Mucosa of descending colon (tissue), 3 donors: ENCODE data around the gene GNAZ. TPM values are rescaled to one million over a fixed set of nuclear protein-coding genes. Genes with fewer than 3 reads are reported as not detected.

Experiments used
- ATAC-seq: fragments of 200-7000 bp; cut with Tn5 transposase; one replicate; pipeline ENCODE4 v1.9.1; 2020; ENCODE audit warnings: mild to moderate bottlenecking, moderate library complexity
- DNase-seq, 3 donors: peaks; one replicate each; pipeline ENCODE4 v3.0.0-alpha.2; 2020
- H3K36me3 ChIP-seq: fragments of 200-600 bp; one replicate; pipeline ENCODE4 v1.8.0; 2021; ENCODE audit warnings: low read depth, mild to moderate bottlenecking
- H3K4me1 ChIP-seq: fragments of 200-600 bp; one replicate; pipeline ENCODE4 v1.8.0; 2021; ENCODE audit warnings: low read depth, mild to moderate bottlenecking
- H3K4me3 ChIP-seq: fragments of 200-600 bp; one replicate; pipeline ENCODE4 v1.8.0; 2021; ENCODE audit warnings: mild to moderate bottlenecking
- H3K9me3 ChIP-seq: fragments of 200-600 bp; one replicate; pipeline ENCODE4 v1.8.0; 2021; ENCODE audit warnings: mild to moderate bottlenecking
- intact Hi-C, 2 donors: fragments of 100-400 bp; cut with DNase I in 1 of 2; cut with micrococcal nuclease in 1 of 2; formaldehyde crosslinking; loops; one replicate each; pipeline versions ENCODE4 v1.11.0 to v1.11.1; 2022; cut with DNase I, micrococcal nuclease
- total RNA-seq, 3 donors: library from RNA; stranded (reverse); fragmentation: NEBNext Ultra II Directional in 2 of 3; extraction: Animal tissue kit (Norgen Biotek cat#: 25700) in 2 of 3; gene quantifications; one replicate each; pipeline versions ENCODE4 v1.2.1 to v1.2.4, GENCODE V29; 2021 to 2023
- TF ChIP-seq, protein P1 (sequence below): fragments of 200-600 bp; IDR thresholded peaks from one replicate; pipeline ENCODE4 v1.8.0; 2022; ENCODE audit warnings: antibody characterized with exemption, mild to moderate bottlenecking
- donor health status: DM: no; HTN: no; CAD: no; lungs with moderate emphysema.
- donor health status: DM: no; HTN: no; CAD: no.
- donor health status: DM: no; HTN: yes; CAD: no.

Gene GNAZ
- total RNA-seq, 3 donors from 2014 or later = 0.96 to 25.1 (median 1.7) TPM

DNA sequence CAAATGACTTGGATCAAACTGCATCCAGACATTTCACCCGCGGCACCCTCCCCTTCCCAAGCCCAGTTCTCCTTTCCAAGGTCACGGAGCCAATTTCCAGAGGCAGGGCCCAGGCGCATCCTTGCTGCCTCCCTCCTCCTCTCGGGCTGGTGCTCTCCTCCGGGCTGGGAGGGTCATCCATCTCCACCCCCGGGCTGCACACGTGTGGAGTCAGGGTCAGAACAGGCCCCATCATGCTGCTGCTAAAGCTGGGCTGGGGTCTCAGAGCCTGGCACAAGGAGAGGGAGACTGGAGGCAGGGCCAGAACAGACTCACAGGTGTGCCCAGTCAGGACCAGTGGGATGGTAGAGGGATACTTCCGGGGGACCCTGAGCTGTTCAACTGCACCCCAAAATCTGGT, 57.5 kb downstream of the GNAZ start:
- TF ChIP-seq, protein P1, sequence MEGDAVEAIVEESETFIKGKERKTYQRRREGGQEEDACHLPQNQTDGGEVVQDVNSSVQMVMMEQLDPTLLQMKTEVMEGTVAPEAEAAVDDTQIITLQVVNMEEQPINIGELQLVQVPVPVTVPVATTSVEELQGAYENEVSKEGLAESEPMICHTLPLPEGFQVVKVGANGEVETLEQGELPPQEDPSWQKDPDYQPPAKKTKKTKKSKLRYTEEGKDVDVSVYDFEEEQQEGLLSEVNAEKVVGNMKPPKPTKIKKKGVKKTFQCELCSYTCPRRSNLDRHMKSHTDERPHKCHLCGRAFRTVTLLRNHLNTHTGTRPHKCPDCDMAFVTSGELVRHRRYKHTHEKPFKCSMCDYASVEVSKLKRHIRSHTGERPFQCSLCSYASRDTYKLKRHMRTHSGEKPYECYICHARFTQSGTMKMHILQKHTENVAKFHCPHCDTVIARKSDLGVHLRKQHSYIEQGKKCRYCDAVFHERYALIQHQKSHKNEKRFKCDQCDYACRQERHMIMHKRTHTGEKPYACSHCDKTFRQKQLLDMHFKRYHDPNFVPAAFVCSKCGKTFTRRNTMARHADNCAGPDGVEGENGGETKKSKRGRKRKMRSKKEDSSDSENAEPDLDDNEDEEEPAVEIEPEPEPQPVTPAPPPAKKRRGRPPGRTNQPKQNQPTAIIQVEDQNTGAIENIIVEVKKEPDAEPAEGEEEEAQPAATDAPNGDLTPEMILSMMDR = no peak
- intact Hi-C loops = loop anchor here (2.0 to 10.0 kb wide), 2 partner anchors 163 to 169 kb away; no protein-coding TSS in a partner anchor
- ATAC-seq = no peak
- H3K36me3 ChIP-seq = no peaks in the 10 kb centered on the region
- H3K4me1 ChIP-seq = no peaks in the 10 kb centered on the region
- DNase-seq = peak in 1 of 3 donors; percentile 22
- no peak overlapping the region for H3K4me3 ChIP-seq
- H3K9me3 ChIP-seq = no peaks in the 10 kb centered on the region

DNA sequence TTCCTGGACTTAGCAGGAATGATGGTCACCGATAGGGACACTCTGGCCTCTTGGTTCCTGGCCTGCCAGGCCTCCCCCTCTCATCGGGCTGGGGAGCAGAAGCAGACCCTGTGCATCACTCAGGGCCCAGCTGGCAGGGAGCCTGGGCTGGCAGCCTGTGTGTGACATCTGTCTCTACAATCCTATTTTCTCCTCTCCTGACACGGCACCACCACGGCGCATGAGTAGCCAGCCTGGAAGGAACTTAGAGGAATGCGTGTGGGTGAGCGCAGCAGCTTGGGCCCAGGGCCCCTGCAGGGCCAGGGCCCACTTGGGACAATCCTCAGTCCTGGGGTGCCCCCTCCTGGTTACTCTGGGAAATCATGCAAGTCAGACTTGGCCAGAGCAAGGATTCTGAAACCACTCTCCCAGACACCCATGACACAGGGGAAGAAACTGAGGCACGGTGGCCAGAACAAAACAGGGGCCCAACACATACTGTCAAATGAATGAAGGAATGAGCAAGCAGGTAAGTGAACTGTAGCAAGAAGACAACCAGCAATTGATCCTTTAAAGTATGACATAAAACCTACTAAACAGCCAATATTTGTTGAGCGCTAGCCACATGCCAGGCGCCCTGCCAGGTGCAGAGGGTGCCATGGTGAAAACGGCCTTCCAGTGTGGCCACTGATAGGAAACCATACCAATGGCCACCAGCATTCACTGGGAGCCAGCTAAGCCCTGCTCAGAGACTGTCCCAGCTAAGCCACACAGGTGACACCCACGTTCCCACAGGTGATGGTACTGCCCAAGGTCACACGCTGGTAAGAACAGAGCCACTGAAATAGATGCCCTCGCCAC, 58.2 kb downstream of the GNAZ start:
- intact Hi-C loops = loop anchor here (2.0 to 10.0 kb wide), 2 partner anchors 164 to 170 kb away; no protein-coding TSS in a partner anchor
- peak; percentile 86 for ATAC-seq
- H3K9me3 ChIP-seq = no peaks in the 10 kb centered on the region
- DNase-seq = peak in 2 of 3 donors; percentile 70 to 81
- H3K4me3 ChIP-seq = no peak overlapping the region
- TF ChIP-seq, protein P1 = peak; percentile 29
- H3K4me1 ChIP-seq = no peaks in the 10 kb centered on the region
- H3K36me3 ChIP-seq = no peaks in the 10 kb centered on the region

DNA sequence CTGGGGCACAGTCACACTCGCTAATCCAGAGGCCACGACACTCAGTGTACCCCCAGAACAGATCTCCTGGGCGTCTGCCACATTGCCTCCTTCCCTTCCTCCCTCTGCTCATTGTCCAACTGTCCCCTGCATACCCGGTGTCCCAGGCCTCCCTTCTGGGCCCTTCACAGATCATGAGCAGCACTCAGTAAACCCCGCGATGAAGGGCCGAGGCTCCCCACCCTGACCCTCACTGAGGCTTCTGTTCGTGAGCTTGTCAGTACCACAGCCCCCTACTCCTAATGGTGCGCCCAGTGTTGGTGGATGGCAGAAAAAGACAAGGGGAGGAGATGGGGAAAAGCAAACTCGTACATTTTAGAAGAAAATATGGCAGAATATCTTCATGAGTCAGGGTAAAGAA, 58.8 kb downstream of the GNAZ start:
- Histone ChIP-seq H3K4me3 (no peak overlapping the region), H3K4me1 (no peaks in the 10 kb centered on the region), H3K9me3 (no peaks in the 10 kb centered on the region), H3K36me3 (no peaks in the 10 kb centered on the region)
- DNase-seq = no peak
- intact Hi-C loops = loop anchor here (2.0 to 10.0 kb wide), 2 partner anchors 164 to 170 kb away; no protein-coding TSS in a partner anchor
- TF ChIP-seq, protein P1 = no peak
- ATAC-seq = no peak

GRCh38 chr22:23130697-23131096, 60.4 kb downstream of the GNAZ start:
- Histone ChIP-seq H3K4me1 (no peaks in the 10 kb centered on the region), H3K9me3 (no peaks in the 10 kb centered on the region), H3K36me3 (no peaks in the 10 kb centered on the region), H3K4me3 (no peak overlapping the region)
- intact Hi-C loops = loop anchor here in 1 of 2 donors (10.0 kb wide), 1 partner anchor 56 kb away; the partner anchor contains the start of gene GNAZ
- TF ChIP-seq, protein P1 = no peak
- DNase-seq (no peak), ATAC-seq (no peak)

DNA sequence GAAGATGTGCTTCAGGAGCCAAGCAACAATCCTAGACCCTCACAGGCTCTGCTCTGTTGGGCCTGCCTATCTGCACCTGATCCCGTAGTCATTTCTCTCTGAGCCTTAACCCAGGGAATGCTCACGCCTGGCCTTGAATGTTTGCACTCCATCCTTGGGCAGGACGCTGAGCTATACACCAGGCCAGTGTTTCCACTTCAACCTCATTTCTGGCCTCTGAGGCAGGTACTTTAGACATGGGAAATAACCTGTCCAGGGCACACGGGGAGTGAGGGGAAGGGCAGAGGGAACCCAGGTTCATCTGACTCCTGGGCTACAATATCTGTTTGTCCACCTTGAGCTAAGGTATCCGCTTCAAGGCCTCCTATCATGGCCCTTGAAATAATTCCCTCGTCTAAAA, 61.6 kb downstream of the GNAZ start:
- no peak for ATAC-seq

More for the DNA sequence above, 61.6 kb downstream of the GNAZ start:
- no peak for DNase-seq
- Histone ChIP-seq H3K9me3 (no peaks in the 10 kb centered on the region), H3K4me3 (no peak overlapping the region), H3K4me1 (no peaks in the 10 kb centered on the region), H3K36me3 (no peaks in the 10 kb centered on the region)
- intact Hi-C loops = loop anchor here in 1 of 2 donors (10.0 kb wide), 1 partner anchor 57 kb away; the partner anchor contains the start of gene GNAZ
- TF ChIP-seq, protein P1 = no peak
